ENCODE measurements around the gene MAST2.

DNA sequence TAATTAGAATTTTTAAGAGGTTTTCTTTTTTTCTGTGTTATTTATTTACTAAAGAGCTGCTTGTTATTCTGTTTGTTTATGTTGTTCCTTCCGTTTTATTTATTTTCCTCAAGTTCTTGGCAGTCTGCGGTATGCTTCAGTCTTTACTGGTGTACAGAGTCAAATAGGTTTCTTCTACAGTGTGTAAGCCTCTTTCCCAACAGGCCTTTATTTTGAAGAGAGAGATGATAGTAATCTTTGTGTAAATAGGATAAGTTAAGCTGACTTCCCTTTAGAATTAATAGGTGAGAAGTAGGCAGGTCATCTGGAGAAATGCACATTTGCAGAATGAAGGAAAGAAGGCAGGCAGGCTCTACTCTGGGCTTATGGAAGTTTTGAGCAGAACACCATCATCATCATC is 23.8 kb downstream of the MAST2 start:
- TF ChIP-seq, protein P1, sequence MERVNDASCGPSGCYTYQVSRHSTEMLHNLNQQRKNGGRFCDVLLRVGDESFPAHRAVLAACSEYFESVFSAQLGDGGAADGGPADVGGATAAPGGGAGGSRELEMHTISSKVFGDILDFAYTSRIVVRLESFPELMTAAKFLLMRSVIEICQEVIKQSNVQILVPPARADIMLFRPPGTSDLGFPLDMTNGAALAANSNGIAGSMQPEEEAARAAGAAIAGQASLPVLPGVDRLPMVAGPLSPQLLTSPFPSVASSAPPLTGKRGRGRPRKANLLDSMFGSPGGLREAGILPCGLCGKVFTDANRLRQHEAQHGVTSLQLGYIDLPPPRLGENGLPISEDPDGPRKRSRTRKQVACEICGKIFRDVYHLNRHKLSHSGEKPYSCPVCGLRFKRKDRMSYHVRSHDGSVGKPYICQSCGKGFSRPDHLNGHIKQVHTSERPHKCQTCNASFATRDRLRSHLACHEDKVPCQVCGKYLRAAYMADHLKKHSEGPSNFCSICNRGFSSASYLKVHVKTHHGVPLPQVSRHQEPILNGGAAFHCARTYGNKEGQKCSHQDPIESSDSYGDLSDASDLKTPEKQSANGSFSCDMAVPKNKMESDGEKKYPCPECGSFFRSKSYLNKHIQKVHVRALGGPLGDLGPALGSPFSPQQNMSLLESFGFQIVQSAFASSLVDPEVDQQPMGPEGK (CRISPR knock-in tag; IDR thresholded peaks at IDR 0.05; ENCODE audit: borderline replicate concordance): no peak
- no peak for TF ChIP-seq PPARA (CRISPR knock-in tag; IDR thresholded peaks at IDR 0.05; ENCODE audit: borderline replicate concordance)
- TF ChIP-seq ZC3H10 (CRISPR knock-in tag; IDR thresholded peaks at IDR 0.05): no peak
- TF ChIP-seq, protein P2, sequence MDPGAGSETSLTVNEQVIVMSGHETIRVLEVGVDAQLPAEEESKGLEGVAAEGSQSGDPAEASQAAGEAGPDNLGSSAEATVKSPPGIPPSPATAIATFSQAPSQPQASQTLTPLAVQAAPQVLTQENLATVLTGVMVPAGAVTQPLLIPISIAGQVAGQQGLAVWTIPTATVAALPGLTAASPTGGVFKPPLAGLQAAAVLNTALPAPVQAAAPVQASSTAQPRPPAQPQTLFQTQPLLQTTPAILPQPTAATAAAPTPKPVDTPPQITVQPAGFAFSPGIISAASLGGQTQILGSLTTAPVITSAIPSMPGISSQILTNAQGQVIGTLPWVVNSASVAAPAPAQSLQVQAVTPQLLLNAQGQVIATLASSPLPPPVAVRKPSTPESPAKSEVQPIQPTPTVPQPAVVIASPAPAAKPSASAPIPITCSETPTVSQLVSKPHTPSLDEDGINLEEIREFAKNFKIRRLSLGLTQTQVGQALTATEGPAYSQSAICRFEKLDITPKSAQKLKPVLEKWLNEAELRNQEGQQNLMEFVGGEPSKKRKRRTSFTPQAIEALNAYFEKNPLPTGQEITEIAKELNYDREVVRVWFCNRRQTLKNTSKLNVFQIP (CRISPR knock-in tag; IDR thresholded peaks at IDR 0.05; ENCODE audit: borderline replicate concordance, low read depth): no peak
- no peak for TF ChIP-seq ZNF70 (CRISPR knock-in tag; IDR thresholded peaks at IDR 0.05)
- no peak for TF ChIP-seq ARNTL (CRISPR knock-in tag; IDR thresholded peaks at IDR 0.05; ENCODE audit: borderline replicate concordance, low read depth)
- TF ChIP-seq ISL1 (CRISPR knock-in tag; IDR thresholded peaks at IDR 0.05): no peak
- no peak for TF ChIP-seq ZFP30 (CRISPR knock-in tag; IDR thresholded peaks at IDR 0.05)
- no peak for TF ChIP-seq CSDC2 (CRISPR knock-in tag; IDR thresholded peaks at IDR 0.05)

All from SK-N-SH treated with all-trans-retinoic acid at 6 μM for 48 hours (cell line).